D721Med (cell line): Measurements from ENCODE around the gene TASOR2.
A peak's percentile ranks its signal among the peaks of the same experiment; 100 is the strongest.

Experiments used
- DNase-seq: peaks from one replicate; pipeline ENCODE4 v3.0.0; 2011; ENCODE audit warnings: low spot score; ENCODE audit not compliant: insufficient read length
- FAIRE-seq: peaks from 2 replicates; lab custom pipeline; 2011; peaks lifted over from hg19 to GRCh38; lab: Jason Lieb, UNC
- CTCF ChIP-seq: IDR thresholded peaks from 2 replicates; pipeline ENCODE4 v1.5.1; 2012; ENCODE audit warnings: mild to moderate bottlenecking, control low read depth; ENCODE audit not compliant: insufficient read depth; ENCODE audit errors: missing control alignments

TASOR2 gene

GRCh38 chr10:5663692-5664427, 20.8 kb upstream of the TASOR2 start:
- no peak for TF ChIP-seq CTCF
- FAIRE-seq (no peak), DNase-seq (no peak)

GRCh38 chr10:5665373-5666007, 19.1 kb upstream of the TASOR2 start:
- DNase-seq (no peak), FAIRE-seq (no peak)
- TF ChIP-seq CTCF, result no peak

GRCh38 chr10:5666008-5666840, 18.4 kb upstream of the TASOR2 start, which contains the start of gene ASB13:
Gene ASB13 (minus strand): TSS chr10:5666595. CDS start chr10:5666551, 44 bp downstream.
- TF ChIP-seq CTCF, result no peak
- DNase-seq, result no peak
- no peak for FAIRE-seq

- no peak for DNase-seq
- no peak for TF ChIP-seq CTCF
- peak; percentile 32 for FAIRE-seq
Observed at GRCh38 chr10:5666841-5667630, 17.6 kb upstream of the TASOR2 start.

DNA sequence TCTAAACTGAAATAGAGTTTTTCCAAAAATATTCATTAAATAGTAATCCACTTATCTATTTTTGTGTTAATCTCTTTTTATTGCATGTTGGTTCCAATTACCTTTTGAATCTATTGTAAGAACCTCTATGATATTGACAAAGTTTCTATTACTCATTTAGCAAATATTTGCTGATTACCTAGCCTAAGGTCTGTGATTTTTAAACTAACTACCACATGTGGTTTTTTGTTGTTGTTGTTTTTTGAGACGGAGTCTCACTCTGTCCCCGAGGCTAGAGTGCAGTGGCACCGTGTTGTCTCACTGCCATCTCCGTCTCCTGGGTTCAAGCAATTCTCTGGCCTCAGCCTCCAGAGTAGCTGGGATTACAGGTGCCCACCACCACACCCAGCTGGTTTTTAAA, 16.2 kb upstream of the TASOR2 start:
- no peak for TF ChIP-seq CTCF
- FAIRE-seq (no peak), DNase-seq (no peak)

GRCh38 chr10:5669604-5670003, 15.0 kb upstream of the TASOR2 start:
- DNase-seq (no peak), FAIRE-seq (no peak)
- no peak for TF ChIP-seq CTCF
